Measurements from ENCODE around the gene SLC1A3.

Gene SLC1A3

GRCh38 chr5:36600917-36601527 is 5.4 kb upstream of the SLC1A3 start:
- DNase-seq: no peak

- DNase-seq: peak; percentile 32 to 34
Measured at GRCh38 chr5:36602704-36603321, 3.6 kb upstream of the SLC1A3 start.

GRCh38 chr5:36605241-36605640 is 1.2 kb upstream of the SLC1A3 start:
- no peak for DNase-seq

GRCh38 chr5:36606036-36606427 is 374 bp upstream of the SLC1A3 start:
- DNase-seq: peak; percentile 52 to 66

- peak; percentile 52 to 71 for DNase-seq
Measured at GRCh38 chr5:36607114-36607571, 737 bp downstream of the SLC1A3 start.

- peak in 1 of 2 donors; percentile 46 for DNase-seq
Measured at GRCh38 chr5:36607838-36608783, 1.7 kb downstream of the SLC1A3 start.

- no peak for DNase-seq
Measured at GRCh38 chr5:36610621-36611020, 4.2 kb downstream of the SLC1A3 start.

- peak; percentile 13 to 18 for DNase-seq
Measured at GRCh38 chr5:36611520-36612274, 5.3 kb downstream of the SLC1A3 start.

- DNase-seq: no peak
Measured at GRCh38 chr5:36613241-36613640, 6.8 kb downstream of the SLC1A3 start.

- DNase-seq: no peak
Measured at GRCh38 chr5:36613771-36614656, 7.6 kb downstream of the SLC1A3 start.

GRCh38 chr5:36614657-36615308 is 8.4 kb downstream of the SLC1A3 start:
- no peak for DNase-seq

GRCh38 chr5:36619012-36619635 is 12.7 kb downstream of the SLC1A3 start:
- DNase-seq: no peak

GRCh38 chr5:36621985-36622384 is 15.6 kb downstream of the SLC1A3 start:
- DNase-seq: no peak

GRCh38 chr5:36623832-36624231 is 17.4 kb downstream of the SLC1A3 start:
- no peak for DNase-seq

- no peak for DNase-seq
Measured at GRCh38 chr5:36624277-36624676, 17.9 kb downstream of the SLC1A3 start.

- no peak for DNase-seq
Measured at GRCh38 chr5:36628695-36629094, 22.3 kb downstream of the SLC1A3 start.

- DNase-seq: no peak
Measured at GRCh38 chr5:36629729-36630128, 23.3 kb downstream of the SLC1A3 start.

GRCh38 chr5:36630201-36631145 is 24.1 kb downstream of the SLC1A3 start:
- no peak for DNase-seq

- peak; percentile 27 to 60 for DNase-seq
Measured at GRCh38 chr5:36631154-36631553, 24.7 kb downstream of the SLC1A3 start.

Measured in inflammatory macrophage (primary cell).